GM10266 (cell line): Measurements from ENCODE around the gene TRIM44.
"Not testable (repeated sequence)": the region's sequence is repeated elsewhere in the genome, so short reads cannot be mapped to it uniquely, and the experiment has no call there.

Experiments
- DNase-seq: peaks from one replicate; pipeline ENCODE4 v3.0.0; 2012; ENCODE audit errors: extremely low spot score
- TF ChIP-seq, protein P1 (sequence below): IDR thresholded peaks from 2 replicates; pipeline ENCODE4 v1.5.1; 2012; ENCODE audit warnings: mild to moderate bottlenecking, low read depth; ENCODE audit not compliant: control insufficient read depth, insufficient read depth; ENCODE audit errors: missing control alignments

The TRIM44 gene

DNA sequence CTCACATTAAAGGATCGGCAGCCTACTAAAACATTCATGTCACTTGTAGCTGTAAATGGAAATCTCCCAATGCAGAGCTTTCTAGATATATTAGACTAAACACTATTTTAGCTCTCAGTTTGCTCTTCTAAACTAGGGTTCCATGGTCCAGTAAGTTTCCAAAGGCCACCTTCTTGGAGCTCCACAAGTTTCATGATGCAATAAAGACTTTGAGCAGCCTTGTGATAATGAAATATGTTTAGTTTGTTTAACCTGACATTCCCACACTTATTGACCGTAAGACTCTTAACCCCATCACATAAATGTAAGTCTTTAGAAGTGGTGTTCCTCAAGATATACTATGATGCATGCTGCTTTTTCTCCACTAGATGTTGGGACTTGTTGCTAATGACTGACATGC lies 87.7 kb downstream of the TRIM44 start:
- no peak for DNase-seq
- TF ChIP-seq, protein P1, sequence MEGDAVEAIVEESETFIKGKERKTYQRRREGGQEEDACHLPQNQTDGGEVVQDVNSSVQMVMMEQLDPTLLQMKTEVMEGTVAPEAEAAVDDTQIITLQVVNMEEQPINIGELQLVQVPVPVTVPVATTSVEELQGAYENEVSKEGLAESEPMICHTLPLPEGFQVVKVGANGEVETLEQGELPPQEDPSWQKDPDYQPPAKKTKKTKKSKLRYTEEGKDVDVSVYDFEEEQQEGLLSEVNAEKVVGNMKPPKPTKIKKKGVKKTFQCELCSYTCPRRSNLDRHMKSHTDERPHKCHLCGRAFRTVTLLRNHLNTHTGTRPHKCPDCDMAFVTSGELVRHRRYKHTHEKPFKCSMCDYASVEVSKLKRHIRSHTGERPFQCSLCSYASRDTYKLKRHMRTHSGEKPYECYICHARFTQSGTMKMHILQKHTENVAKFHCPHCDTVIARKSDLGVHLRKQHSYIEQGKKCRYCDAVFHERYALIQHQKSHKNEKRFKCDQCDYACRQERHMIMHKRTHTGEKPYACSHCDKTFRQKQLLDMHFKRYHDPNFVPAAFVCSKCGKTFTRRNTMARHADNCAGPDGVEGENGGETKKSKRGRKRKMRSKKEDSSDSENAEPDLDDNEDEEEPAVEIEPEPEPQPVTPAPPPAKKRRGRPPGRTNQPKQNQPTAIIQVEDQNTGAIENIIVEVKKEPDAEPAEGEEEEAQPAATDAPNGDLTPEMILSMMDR: no peak

DNA sequence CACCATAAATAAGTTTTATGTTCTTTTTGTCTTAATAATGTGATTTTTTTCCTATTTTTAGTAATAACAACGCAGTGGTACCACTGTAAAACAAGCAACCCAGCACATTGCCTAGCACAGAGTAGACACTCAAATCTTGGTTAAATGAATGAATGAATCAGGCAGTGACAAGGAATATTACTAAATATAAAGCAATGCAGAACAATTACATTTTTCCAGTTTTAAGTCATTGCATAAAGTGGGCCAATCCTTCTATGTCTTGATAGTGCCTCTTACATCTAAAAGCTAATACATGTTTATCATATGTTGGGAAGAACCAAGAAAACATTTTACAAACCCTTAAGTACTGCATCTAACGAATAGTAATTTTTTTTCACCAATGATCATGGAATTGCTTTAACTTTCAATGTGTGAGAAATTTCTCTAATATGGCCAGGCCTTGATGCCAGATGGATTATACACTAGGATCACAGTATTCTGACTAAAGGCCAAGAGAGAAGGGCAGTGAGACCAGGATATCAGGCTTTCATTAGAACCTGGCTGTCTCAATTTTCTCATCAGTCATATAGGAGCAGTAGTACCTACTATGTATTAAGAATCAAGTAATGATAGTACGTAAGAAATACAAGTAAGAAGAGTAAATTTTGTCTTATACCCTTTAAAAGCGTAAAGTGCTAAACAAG lies 88.5 kb downstream of the TRIM44 start:
- DNase-seq: no peak

DNA sequence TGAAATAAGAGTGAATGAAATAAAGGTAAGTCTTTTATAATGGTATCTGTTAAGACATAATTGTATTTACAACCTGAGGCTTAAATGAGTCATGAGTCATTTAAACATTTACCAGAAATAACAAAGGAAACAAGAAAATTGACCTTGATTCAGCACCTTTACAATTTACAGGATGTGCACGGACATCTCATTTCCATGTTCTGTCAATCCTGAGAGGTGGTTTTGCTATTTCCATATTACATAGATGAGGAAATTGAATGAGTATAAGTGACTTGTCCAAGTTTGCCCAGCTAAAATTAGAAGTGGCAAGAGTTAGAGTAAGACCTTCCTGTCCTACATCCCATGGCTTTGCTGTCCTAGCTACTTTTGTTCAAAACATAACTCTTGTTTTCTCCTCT lies 89.1 kb downstream of the TRIM44 start:
- DNase-seq: no peak
- TF ChIP-seq, protein P1: no peak

More for the DNA sequence above, 88.5 kb downstream of the TRIM44 start:
- TF ChIP-seq, protein P1: no peak

DNA sequence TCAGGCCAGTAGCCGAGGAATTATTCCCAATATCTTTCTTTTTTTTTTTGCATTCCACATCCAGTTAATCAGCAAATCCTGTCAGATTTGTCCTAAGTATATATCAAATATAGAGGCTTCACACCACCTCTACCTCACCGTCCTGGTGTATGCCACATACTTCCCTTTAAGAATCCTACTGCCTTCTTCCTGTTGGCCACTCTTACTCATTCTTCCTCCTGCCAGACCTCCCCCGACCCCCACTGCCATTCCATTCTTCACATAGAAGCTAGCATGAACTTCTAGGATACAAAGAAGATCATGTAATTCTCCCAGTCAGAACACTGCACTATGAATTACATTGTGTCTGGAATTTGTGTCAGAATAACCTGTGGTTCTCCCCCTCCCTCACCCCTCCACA lies 89.5 kb downstream of the TRIM44 start:
- no peak for DNase-seq
- TF ChIP-seq, protein P1: no peak

DNA sequence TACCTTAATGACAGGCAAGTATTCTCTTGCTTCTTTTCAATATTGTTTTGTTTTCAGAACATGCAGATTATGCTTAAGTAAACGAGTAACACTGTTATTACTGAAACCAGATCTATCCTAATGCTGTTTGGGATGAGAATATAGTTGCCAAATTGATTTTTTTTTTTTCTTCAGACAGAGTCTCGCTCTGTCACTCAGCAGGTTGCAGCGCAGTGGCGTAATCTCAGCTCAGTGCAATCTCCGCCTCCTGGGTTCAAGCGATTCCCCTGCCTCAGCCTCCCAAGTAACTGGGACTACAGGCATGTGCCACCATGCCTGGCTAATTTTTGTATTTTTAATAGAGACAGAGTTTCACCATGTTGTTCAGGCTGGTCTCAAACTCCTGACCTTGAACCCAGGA lies 91.0 kb downstream of the TRIM44 start:
- not testable (repeated sequence) for DNase-seq

DNA sequence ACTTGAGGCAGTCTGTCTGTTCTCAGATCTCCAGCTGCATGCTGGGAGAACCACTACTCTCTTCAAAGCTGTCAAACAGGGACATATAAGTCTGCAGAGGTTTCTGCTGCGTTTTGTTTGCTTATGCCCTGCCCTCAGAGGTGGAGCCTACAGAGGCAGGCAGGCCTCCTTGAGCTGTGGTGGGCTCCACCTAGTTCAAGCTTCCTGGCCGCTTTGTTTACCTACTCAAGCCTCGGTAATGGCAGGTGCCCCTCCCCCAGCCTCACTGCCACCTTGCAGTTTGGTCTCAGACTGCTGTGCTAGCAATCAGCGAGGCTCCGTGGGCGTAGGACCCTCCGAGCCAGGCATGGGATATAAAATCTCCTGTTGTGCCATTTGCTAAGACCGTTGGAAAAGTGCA lies 97.4 kb downstream of the TRIM44 start:
- not testable (repeated sequence) for DNase-seq

DNA sequence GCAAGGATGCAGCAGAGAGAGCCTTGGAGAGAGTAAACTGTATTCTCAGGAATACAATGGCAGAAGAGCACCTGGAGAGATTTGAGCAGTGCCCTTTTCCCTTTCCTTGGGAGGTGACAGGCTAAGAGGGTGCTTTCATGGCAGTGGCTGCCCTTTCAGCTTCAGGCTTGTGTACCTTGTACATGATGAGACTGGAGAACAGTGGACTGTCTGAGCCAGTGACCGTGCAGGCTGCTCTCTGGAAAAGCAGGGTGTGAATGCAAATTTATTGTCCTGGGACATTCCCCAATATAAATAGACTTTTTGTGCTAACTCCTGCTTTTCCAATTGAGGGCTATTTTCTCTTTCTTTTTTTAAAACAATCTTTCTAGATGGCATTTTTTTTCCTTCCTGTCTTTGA lies 99.3 kb downstream of the TRIM44 start:
- TF ChIP-seq, protein P1: no peak
- DNase-seq: no peak

DNA sequence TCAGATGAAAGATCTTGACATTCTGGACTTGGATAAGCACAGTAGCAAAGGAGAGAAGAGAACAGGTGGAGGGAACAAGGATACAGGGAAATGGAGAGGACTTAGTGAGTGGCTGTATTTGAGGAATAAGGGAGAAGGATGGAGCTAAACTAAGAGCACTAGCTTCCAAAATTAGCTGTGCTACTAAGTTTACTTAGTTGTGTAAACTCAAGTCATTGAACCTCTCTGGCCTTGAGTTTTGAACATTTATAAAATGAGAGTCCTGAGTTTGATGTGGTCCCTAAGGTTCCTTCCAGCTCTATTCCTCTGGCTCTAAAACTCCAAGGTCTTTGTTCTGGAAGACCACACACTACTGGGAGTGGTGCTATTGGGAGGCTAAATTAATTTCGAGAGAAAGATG lies 100.7 kb downstream of the TRIM44 start:
- TF ChIP-seq, protein P1: no peak
- no peak for DNase-seq
